Pancreas (tissue), 10 donors: ENCODE data around the gene URI1. TPM values are rescaled to one million over a fixed set of nuclear protein-coding genes. Genes with fewer than 3 reads are reported as not detected.

Experiments used
- ATAC-seq, 4 donors: fragments of 200-7000 bp; cut with Tn5 transposase; one replicate each; pipeline versions ENCODE4 v1.8.0 to v1.9.1; 2020; ENCODE audit warnings: mild to moderate bottlenecking in 4 of 4, moderate library complexity in 4 of 4
- DNase-seq, 6 donors: peaks; one replicate each; pipeline ENCODE4 v3.0.0-alpha.2; 2020
- FAIRE-seq: peaks from 2 replicates; lab custom pipeline; 2012; peaks lifted over from hg19 to GRCh38; lab: Jason Lieb, UNC
- H3K27ac ChIP-seq, 4 donors: fragments of 200-600 bp; sonication (generic); 1 replicate in 3 of 4; 2 replicates in 1 of 4; pipeline versions ENCODE4 v1.5.0 to v1.8.0; 2020
- H3K27me3 ChIP-seq, 4 donors: fragments of 200-600 bp; one replicate each; pipeline ENCODE4 v1.8.0; 2021
- H3K36me3 ChIP-seq, 3 donors: fragments of 200-600 bp; sonication (generic) in 1 of 3; one replicate each; pipeline versions ENCODE4 v1.5.0 to v1.8.0; 2020 to 2021
- H3K4me1 ChIP-seq, 3 donors: fragments of 200-600 bp; one replicate each; pipeline ENCODE4 v1.8.0; 2021
- H3K4me3 ChIP-seq, 4 donors: fragments of 200-600 bp; sonication (generic) in 2 of 4; one replicate each; pipeline versions ENCODE4 v1.5.0 to v1.8.0; 2020 to 2021
- H3K9me3 ChIP-seq, 4 donors: fragments of 200-600 bp; one replicate each; pipeline ENCODE4 v1.8.0; 2021
- CTCF ChIP-seq, 4 donors: fragments of 200-600 bp; sonication (generic) in 3 of 4; IDR thresholded peaks; one replicate each; pipeline versions ENCODE4 v1.5.0 to v1.8.0; 2021; ENCODE audit warnings: antibody characterized with exemption in 4 of 4
- WGBS, 2 donors: extraction: QIAGEN DNeasy Blood & Tissue Kit; methylation state at CpG; one replicate each; pipeline ENCODE4 v1.1.7; 2013; 5-methylcytosine and 5-hydroxymethylcytosine counted together
- intact Hi-C, 3 donors: fragments of 100-400 bp; cut with DNase I; formaldehyde crosslinking; loops; one replicate each; pipeline versions ENCODE4 v1.11.1 to v1.14.2; 2022
- polyA plus RNA-seq, 2 donors: library from polyadenylated mRNA; stranded (reverse); fragments of 200-250 nt; gene quantifications; one replicate each; pipeline ENCODE4 v1.2.3, GENCODE V29; 2013
- total RNA-seq, 6 donors: library from RNA; stranded (reverse); fragmentation: NEBNext Ultra II Directional in 4 of 6; extraction: Animal tissue kit (Norgen Biotek cat#: 25700) in 4 of 6; gene quantifications; one replicate each; pipeline versions ENCODE4 v1.2.1 to v1.2.4, GENCODE V29; 2021 to 2023
- donor health status: healthy with polysubstance abuse.
- donor health status: DM: no; HTN: no; CAD: no; lungs with moderate emphysema.
- donor health status: DM: no; HTN: no; CAD: no.
- donor health status: control.
- donor health status: control.
- donor health status: Bipolar disorder and iron deficiency.
- donor health status: DM: yes; HTN: yes; CAD: no.
- donor health status: DM: no; HTN: no; CAD: no.
- donor health status: DM: no; HTN: no; CAD: no.
- donor health status: DM: yes; HTN: yes; CAD: no.

The URI1 gene
- total and polyA plus RNA-seq, 8 donors: 8.6 to 33.4 (median 25.0) TPM

DNA sequence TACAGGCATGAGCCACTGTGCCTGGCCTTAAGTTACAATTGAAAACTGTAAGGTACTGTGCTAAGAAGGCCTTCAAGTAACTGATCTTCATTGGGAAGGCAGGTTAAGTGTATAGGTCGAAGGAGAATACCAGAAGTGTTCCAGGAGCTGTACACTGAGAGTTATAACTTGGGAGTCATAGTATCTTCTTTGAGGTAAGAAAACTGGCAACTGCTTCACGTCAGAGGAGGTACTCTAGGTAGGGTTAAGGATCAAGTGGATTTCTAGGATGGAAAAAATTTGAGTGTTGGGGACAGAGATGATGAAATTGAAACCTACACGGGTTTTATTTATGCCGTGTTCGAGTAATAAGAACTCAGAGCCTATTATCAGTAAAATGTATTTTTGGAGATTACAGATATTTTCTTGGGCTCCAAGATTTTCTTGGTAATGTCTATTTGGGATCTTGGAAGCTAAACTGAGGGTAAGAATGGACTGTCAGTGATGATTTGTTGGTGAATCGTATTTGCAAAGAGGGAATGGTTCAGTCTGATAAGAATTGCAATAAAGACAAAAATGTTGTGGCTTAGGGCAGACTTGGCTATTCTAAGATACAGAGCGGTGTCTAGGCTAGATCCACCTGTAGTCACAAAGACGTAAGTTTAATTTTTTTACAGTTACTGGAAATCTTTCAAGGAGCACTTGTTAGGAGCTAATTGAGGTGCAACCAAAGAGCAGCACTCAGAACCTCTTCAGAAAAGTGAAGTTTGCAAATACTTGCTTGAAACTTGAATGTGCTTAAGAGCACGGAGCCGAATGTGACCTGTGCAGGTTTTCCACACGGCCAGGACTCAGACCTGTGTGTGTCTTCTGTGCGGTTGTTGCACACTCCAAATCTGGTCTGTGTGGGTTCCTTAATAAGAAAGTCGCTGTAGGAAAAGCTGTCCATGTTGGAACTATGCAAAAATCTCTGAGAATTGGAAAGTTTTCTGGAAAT is 102.5 kb downstream of the URI1 start:
- ATAC-seq (no peak), FAIRE-seq (no peak), DNase-seq (no peak)
- Histone ChIP-seq H3K36me3 (no peaks in the 10 kb centered on the region), H3K4me1 (no peaks in the 10 kb centered on the region), H3K9me3 (no peaks in the 10 kb centered on the region), H3K4me3 (no peak overlapping the region), H3K27ac (no peak overlapping the region), H3K27me3 (no peaks in the 10 kb centered on the region)
- intact Hi-C loops: no loop called here
- TF ChIP-seq CTCF (IDR thresholded peaks at IDR 0.05): no peak
- WGBS, 2 donors: 94 to 97% methylated on average over 13 of the region's 13 CpGs

- no peak for ATAC-seq
- no peaks in the 10 kb centered on the region for H3K27me3 ChIP-seq
Observed at GRCh38 chr19:30046522-30046921, 104.5 kb downstream of the URI1 start.

DNA sequence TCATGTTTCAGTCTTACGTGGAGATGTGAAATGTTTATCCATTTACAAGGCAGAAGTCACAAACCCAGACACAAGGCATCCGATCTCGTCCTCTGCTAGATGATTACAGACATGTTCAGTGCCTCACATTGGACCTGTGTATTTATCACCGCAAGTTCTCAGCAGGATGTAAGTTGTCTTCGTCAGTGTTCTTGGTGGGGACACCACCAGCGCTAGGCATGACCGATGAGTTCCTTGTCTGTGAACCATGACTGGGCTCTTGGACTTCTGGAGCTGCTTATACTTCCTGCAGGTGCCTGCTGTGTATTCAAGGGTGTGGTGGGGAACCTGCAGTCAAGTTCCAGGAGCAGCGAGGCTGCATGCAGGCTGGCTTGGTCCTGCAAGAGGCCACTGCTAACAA is 105.4 kb downstream of the URI1 start:
- intact Hi-C loops: no loop called here
- FAIRE-seq (no peak), ATAC-seq (no peak), DNase-seq (no peak)
- 91 to 95% methylated on average over 8 of the region's 8 CpGs for WGBS, 2 donors
- H3K9me3 ChIP-seq: no peaks in the 10 kb centered on the region
- no peaks in the 10 kb centered on the region for H3K36me3 ChIP-seq
- H3K4me3 ChIP-seq: no peak overlapping the region
- no peak for TF ChIP-seq CTCF (IDR thresholded peaks at IDR 0.05)
- no peak overlapping the region for H3K27ac ChIP-seq
- no peaks in the 10 kb centered on the region for H3K4me1 ChIP-seq
- H3K27me3 ChIP-seq: no peaks in the 10 kb centered on the region

More at GRCh38 chr19:30046522-30046921, 104.5 kb downstream of the URI1 start:
- no peaks in the 10 kb centered on the region for H3K4me1 ChIP-seq
- FAIRE-seq (no peak), DNase-seq (no peak)
- no peak for TF ChIP-seq CTCF (IDR thresholded peaks at IDR 0.05)
- H3K9me3 ChIP-seq: no peaks in the 10 kb centered on the region
- H3K4me3 ChIP-seq: no peak overlapping the region
- 58 to 60% methylated on average over 4 of the region's 4 CpGs for WGBS, 2 donors
- no peaks in the 10 kb centered on the region for H3K36me3 ChIP-seq
- H3K27ac ChIP-seq: no peak overlapping the region
- intact Hi-C loops: no loop called here

- Histone ChIP-seq H3K9me3 (no peaks in the 10 kb centered on the region), H3K27me3 (no peaks in the 10 kb centered on the region), H3K4me1 (no peaks in the 10 kb centered on the region), H3K27ac (no peak overlapping the region), H3K4me3 (no peak overlapping the region), H3K36me3 (no peaks in the 10 kb centered on the region)
- no peak for DNase-seq
- intact Hi-C loops: no loop called here
- no peak for FAIRE-seq
- 67 to 71% methylated on average over 4 of the region's 4 CpGs for WGBS, 2 donors
- no peak for TF ChIP-seq CTCF (IDR thresholded peaks at IDR 0.05)
- no peak for ATAC-seq
Observed at GRCh38 chr19:30049226-30049625, 107.2 kb downstream of the URI1 start.
